ENCODE results near the gene XKR3. TPM values are rescaled to one million over a fixed set of nuclear protein-coding genes. Genes with fewer than 3 reads are reported as not detected.

XKR3 gene
- total RNA-seq, 1 experiment from 2014 or later, result not detected

DNA sequence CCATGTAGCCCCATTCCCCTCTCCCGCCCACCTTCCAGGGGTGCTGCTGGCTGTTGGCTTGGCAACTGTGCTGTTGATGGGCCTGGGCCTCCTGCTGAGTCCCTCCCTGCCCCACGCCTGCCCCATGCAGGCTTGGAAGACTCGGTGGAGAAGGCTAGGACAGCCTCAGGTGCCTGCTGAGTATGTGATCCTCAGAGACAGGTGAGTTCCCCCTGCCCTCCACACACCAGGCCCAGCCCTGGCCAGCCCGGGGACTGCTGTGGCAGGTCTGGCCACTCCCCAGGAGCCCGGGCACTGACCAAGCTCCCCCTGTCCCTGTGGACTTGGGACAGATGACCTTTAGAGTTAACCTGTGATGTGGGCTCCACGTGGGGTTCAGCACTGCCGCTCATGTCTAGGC is 20.7 kb upstream of the XKR3 start:
- no peak overlapping the region for H3K18ac ChIP-seq (ENCODE audit: insufficient read length, low read depth, low read length)
- no peak overlapping the region for H2BK120ac ChIP-seq (ENCODE audit: low read depth, low read length, poor library complexity, severe bottlenecking)
- H2BK20ac ChIP-seq (ENCODE audit: low read depth, low read length, poor library complexity, severe bottlenecking), result no peak overlapping the region
- H4K91ac ChIP-seq (ENCODE audit: insufficient read length, low read depth, low read length), result no peak overlapping the region
- no peaks in the 10 kb centered on the region for H4K20me1 ChIP-seq (ENCODE audit: control insufficient read depth, insufficient read depth, insufficient read length)
- H4K8ac ChIP-seq (replicated peaks; ENCODE audit: insufficient read length, low read depth, low read length), result no peak overlapping the region
- DNase-seq, result no peak
- no peak overlapping the region for H2AK5ac ChIP-seq (ENCODE audit: insufficient read length, low read length)
- H3T11ph ChIP-seq (ENCODE audit: low read length), result no peak overlapping the region
- H3K36me3 Mint-ChIP-seq (ENCODE audit: insufficient read depth in 1 of 3, low read depth in 3 of 3), result peaks cover 0 to 11% (median 4%) of the 10 kb centered on the region in 3 experiments; a peak in 3 of 7 replicates
- no peak overlapping the region for H2BK5ac ChIP-seq (ENCODE audit: insufficient read length, low read length)
- no peak overlapping the region for H3K56ac ChIP-seq (ENCODE audit: insufficient read length, low read depth, low read length)
- no peaks in the 10 kb centered on the region for H3K79me1 ChIP-seq (ENCODE audit: insufficient read depth, low read depth, low read length, poor library complexity, severe bottlenecking)
- no CpG with 5 or more reads among the region's 7 CpGs for WGBS (ENCODE audit: extremely low coverage, insufficient read length, low lambda C conversion rate)
- H3K27ac ChIP-seq (ENCODE audit: insufficient read length, low read depth, low read length), result no peak overlapping the region
- no peak overlapping the region for H3K9ac ChIP-seq (ENCODE audit: extremely low read depth, insufficient read length, low read length)
- H3K9me3 Mint-ChIP-seq, result peaks cover 67 to 74% of the 10 kb centered on the region in 2 experiments
- no peak overlapping the region for H2BK12ac ChIP-seq (ENCODE audit: insufficient read length, low read depth, low read length)
- H3K14ac ChIP-seq (ENCODE audit: insufficient read depth, low read length), result no peak overlapping the region
- no peak overlapping the region for H2BK15ac ChIP-seq (ENCODE audit: low read depth, low read length)
- H3K23ac ChIP-seq (ENCODE audit: insufficient read length, low read depth, low read length), result no peak overlapping the region
- no peaks in the 10 kb centered on the region for H3K27me3 ChIP-seq (ENCODE audit: insufficient read depth, low read length)
- peaks cover 2% of the 10 kb centered on the region for H3K27me3 Mint-ChIP-seq (ENCODE audit: low read depth)
- no peaks in the 10 kb centered on the region for H3K4me1 Mint-ChIP-seq
- H2AFZ ChIP-seq (ENCODE audit: low read length), result no peak overlapping the region
- H4K5ac ChIP-seq (ENCODE audit: insufficient read length, low read depth, low read length), result no peak overlapping the region
- no peak overlapping the region for H3K4ac ChIP-seq (ENCODE audit: low read depth, low read length)
- no peak overlapping the region for H3K4me3 Mint-ChIP-seq
- peaks cover 9% of the 10 kb centered on the region for H3K9me3 ChIP-seq (ENCODE audit: control insufficient read depth, low read depth, low read length)
- no peaks in the 10 kb centered on the region for H3K4me1 ChIP-seq (ENCODE audit: insufficient read depth, low read length)
- H3K27ac Mint-ChIP-seq, result no peak overlapping the region
- no peaks in the 10 kb centered on the region for H3K23me2 ChIP-seq (ENCODE audit: insufficient read length, low read depth, low read length, poor library complexity, severe bottlenecking)
- no peak overlapping the region for H3K4me2 ChIP-seq (ENCODE audit: insufficient read depth, insufficient read length, low read length)
- TF ChIP-seq, protein P1, sequence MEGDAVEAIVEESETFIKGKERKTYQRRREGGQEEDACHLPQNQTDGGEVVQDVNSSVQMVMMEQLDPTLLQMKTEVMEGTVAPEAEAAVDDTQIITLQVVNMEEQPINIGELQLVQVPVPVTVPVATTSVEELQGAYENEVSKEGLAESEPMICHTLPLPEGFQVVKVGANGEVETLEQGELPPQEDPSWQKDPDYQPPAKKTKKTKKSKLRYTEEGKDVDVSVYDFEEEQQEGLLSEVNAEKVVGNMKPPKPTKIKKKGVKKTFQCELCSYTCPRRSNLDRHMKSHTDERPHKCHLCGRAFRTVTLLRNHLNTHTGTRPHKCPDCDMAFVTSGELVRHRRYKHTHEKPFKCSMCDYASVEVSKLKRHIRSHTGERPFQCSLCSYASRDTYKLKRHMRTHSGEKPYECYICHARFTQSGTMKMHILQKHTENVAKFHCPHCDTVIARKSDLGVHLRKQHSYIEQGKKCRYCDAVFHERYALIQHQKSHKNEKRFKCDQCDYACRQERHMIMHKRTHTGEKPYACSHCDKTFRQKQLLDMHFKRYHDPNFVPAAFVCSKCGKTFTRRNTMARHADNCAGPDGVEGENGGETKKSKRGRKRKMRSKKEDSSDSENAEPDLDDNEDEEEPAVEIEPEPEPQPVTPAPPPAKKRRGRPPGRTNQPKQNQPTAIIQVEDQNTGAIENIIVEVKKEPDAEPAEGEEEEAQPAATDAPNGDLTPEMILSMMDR (conservative IDR thresholded peaks at IDR 0.05), result no peak
- H3K79me2 ChIP-seq (ENCODE audit: insufficient read depth, low read length), result no peaks in the 10 kb centered on the region

Measured in H9 (cell line).